Upper lobe of left lung (tissue), 6 donors: ENCODE measurements around the gene SLC5A2. TPM values are rescaled to one million over a fixed set of nuclear protein-coding genes. Genes with fewer than 3 reads are reported as not detected.
A peak's percentile ranks its signal among the peaks of the same experiment; 100 is the strongest.
"Not testable (repeated sequence)": the region's sequence is repeated elsewhere in the genome, so short reads cannot be mapped to it uniquely, and the experiment has no call there.

ENCODE experiments used
- ATAC-seq, 2 donors: fragments of 200-7000 bp; cut with Tn5 transposase; one replicate each; pipeline ENCODE4 v1.9.1; 2022; ENCODE audit warnings: mild to moderate bottlenecking in 2 of 2, moderate library complexity in 2 of 2; ENCODE audit not compliant: low FRiP score in 2 of 2
- DNase-seq, 2 donors: peaks; one replicate each; pipeline ENCODE4 v3.0.0-alpha.2; 2019 to 2020
- H3K27ac ChIP-seq, 4 donors: fragments of 200-600 bp; sonication (generic); one replicate each; pipeline ENCODE4 v1.5.1; 2016 to 2019
- H3K27me3 ChIP-seq, 4 donors: fragments of 200-600 bp; sonication (generic); one replicate each; pipeline ENCODE4 v1.5.1; 2017 to 2019
- H3K36me3 ChIP-seq, 4 donors: fragments of 200-600 bp; sonication (generic); one replicate each; pipeline ENCODE4 v1.5.1; 2016 to 2019
- H3K4me1 ChIP-seq, 4 donors: fragments of 200-600 bp; sonication (generic); one replicate each; pipeline ENCODE4 v1.5.1; 2018 to 2019
- H3K4me3 ChIP-seq, 4 donors: fragments of 200-600 bp; sonication (generic); one replicate each; pipeline ENCODE4 v1.5.1; 2017 to 2019; ENCODE audit warnings: mild to moderate bottlenecking in 2 of 4, moderate library complexity in 1 of 4
- H3K9me3 ChIP-seq, 4 donors: fragments of 200-600 bp; sonication (generic); one replicate each; pipeline ENCODE4 v1.5.1; 2018 to 2019
- CTCF ChIP-seq, 6 experiments: fragments of 450-650 bp in 4 of 6; fragments of 200-600 bp in 2 of 6; sonication (generic) in 2 of 6; IDR thresholded peaks; one replicate each; pipeline ENCODE4 v1.5.1; 2016 to 2019; ENCODE audit warnings: antibody characterized with exemption in 6 of 6
- EP300 ChIP-seq, 4 donors: sonication (generic); formaldehyde crosslinking; IDR thresholded peaks; one replicate each; pipeline ENCODE4 v1.5.1; 2017; ENCODE audit warnings: antibody characterized with exemption in 4 of 4, control low read depth in 2 of 4
- POLR2A ChIP-seq, 4 donors: fragments of 450-650 bp; IDR thresholded peaks; one replicate each; pipeline ENCODE4 v1.5.1; 2016 to 2017; ENCODE audit warnings: antibody characterized with exemption in 4 of 4, mild to moderate bottlenecking in 2 of 4
- POLR2AphosphoS5 ChIP-seq, 2 donors: sonication (generic); formaldehyde crosslinking; IDR thresholded peaks; one replicate each; pipeline ENCODE4 v1.5.1; 2017; ENCODE audit warnings: antibody characterized with exemption in 2 of 2
- WGBS, 2 donors: methylation state at CpG; one replicate each; pipeline ENCODE4 v1.1.5; 2017 to 2018; 5-methylcytosine and 5-hydroxymethylcytosine counted together
- total RNA-seq, 6 donors: library from RNA; depleted of rRNA in 4 of 6; stranded (reverse); fragments of >200 nt in 4 of 6; gene quantifications; one replicate each; pipeline versions ENCODE4 v1.1.0 to v1.2.1, GENCODE V29; 2016 to 2021
- donor health status: DM: no; HTN: no; CAD: no; lungs with moderate emphysema.
- donor health status: DM: no; HTN: yes; CAD: no; lungs with severe emphysema.

SLC5A2 gene
- total RNA-seq, 6 donors from 2014 or later, result 0.84 to 3.3 (median 1.2) TPM

- Histone ChIP-seq H3K4me1 (peaks cover 22 to 57% (median 43%) of the 10 kb centered on the region in 4 donors), H3K27ac (peak overlapping the region; percentile 6 to 78 (median 52)), H3K27me3 (no peaks in the 10 kb centered on the region), H3K36me3 (peaks cover 0 to 36% (median 16%) of the 10 kb centered on the region in 4 donors), H3K4me3 (no peak overlapping the region), H3K9me3 (no peaks in the 10 kb centered on the region)
- peak; percentile 25 to 68 for ATAC-seq
- TF ChIP-seq POLR2AphosphoS5 (IDR thresholded peaks at IDR 0.05) (no peak), EP300 (IDR thresholded peaks at IDR 0.05) (peak in 1 of 4 donors; percentile 65), POLR2A (IDR thresholded peaks at IDR 0.05) (no peak), CTCF (IDR thresholded peaks at IDR 0.05) (no peak)
- peak in 1 of 2 donors; percentile 48 for DNase-seq
These were observed 20.1 kb downstream of the SLC5A2 start for GRCh38 chr16:31502981-31503380.

GRCh38 chr16:31503555-31503954, 20.6 kb downstream of the SLC5A2 start:
- not testable (repeated sequence) for H3K27me3 ChIP-seq, H3K4me3 ChIP-seq, H3K9me3 ChIP-seq, ATAC-seq
- Histone ChIP-seq H3K27ac (peak overlapping the region; percentile 6 to 78 (median 66)), H3K4me1 (peaks cover 22 to 57% (median 44%) of the 10 kb centered on the region in 4 donors), H3K36me3 (peaks cover 0 to 30% (median 12%) of the 10 kb centered on the region in 4 donors)
- WGBS, 2 donors, result 71 to 74% methylated on average over 8 of the region's 8 CpGs
- DNase-seq, result peak in 1 of 2 donors; percentile 71

GRCh38 chr16:31504159-31504558, 21.2 kb downstream of the SLC5A2 start:
- H3K4me1 ChIP-seq, result peaks cover 22 to 61% (median 50%) of the 10 kb centered on the region in 4 donors
- 39 to 53% methylated on average over 8 of the region's 8 CpGs for WGBS, 2 donors

GRCh38 chr16:31505483-31505882, 22.6 kb downstream of the SLC5A2 start:
- no peak for DNase-seq
- ATAC-seq, result no peak
- no peak for TF ChIP-seq POLR2AphosphoS5 (IDR thresholded peaks at IDR 0.05)
- TF ChIP-seq CTCF (IDR thresholded peaks at IDR 0.05), result no peak
- no peak for TF ChIP-seq EP300 (IDR thresholded peaks at IDR 0.05)
- Histone ChIP-seq H3K27me3 (no peaks in the 10 kb centered on the region), H3K27ac (no peak overlapping the region), H3K4me3 (no peak overlapping the region), H3K4me1 (peaks cover 31 to 70% (median 57%) of the 10 kb centered on the region in 4 donors), H3K9me3 (no peaks in the 10 kb centered on the region), H3K36me3 (peaks cover 0 to 11% (median 2%) of the 10 kb centered on the region in 4 donors)
- 64 to 66% methylated on average over 4 of the region's 4 CpGs for WGBS, 2 donors

More at GRCh38 chr16:31504159-31504558, 21.2 kb downstream of the SLC5A2 start:
- Histone ChIP-seq H3K27ac (peak overlapping the region; percentile 61 to 78 (median 68)), H3K36me3 (peaks cover 0 to 24% (median 6%) of the 10 kb centered on the region in 4 donors), H3K4me3 (no peak overlapping the region), H3K27me3 (no peaks in the 10 kb centered on the region), H3K9me3 (no peaks in the 10 kb centered on the region)
- ATAC-seq (no peak), DNase-seq (no peak)
- TF ChIP-seq CTCF (IDR thresholded peaks at IDR 0.05) (no peak), POLR2AphosphoS5 (IDR thresholded peaks at IDR 0.05) (no peak), POLR2A (IDR thresholded peaks at IDR 0.05) (no peak), EP300 (IDR thresholded peaks at IDR 0.05) (no peak)

- TF ChIP-seq POLR2A (IDR thresholded peaks at IDR 0.05) (no peak), EP300 (IDR thresholded peaks at IDR 0.05) (no peak), POLR2AphosphoS5 (IDR thresholded peaks at IDR 0.05) (no peak), CTCF (IDR thresholded peaks at IDR 0.05) (no peak)
- ATAC-seq, result peak in 1 of 2 donors; percentile 7
These were observed 24.6 kb downstream of the SLC5A2 start for GRCh38 chr16:31507617-31507928.

More at GRCh38 chr16:31507617-31507928, 24.6 kb downstream of the SLC5A2 start:
- peaks cover 0 to 9% (median 2%) of the 10 kb centered on the region in 4 donors for H3K36me3 ChIP-seq
- H3K27ac ChIP-seq, result peak overlapping the region; percentile 94 to 97 (median 96)
- DNase-seq, result no peak
- WGBS, 2 donors, result 3 to 5% methylated on average over 12 of the region's 12 CpGs
- no peaks in the 10 kb centered on the region for H3K9me3 ChIP-seq
- no peaks in the 10 kb centered on the region for H3K27me3 ChIP-seq
- H3K4me1 ChIP-seq, result peaks cover 26 to 53% (median 46%) of the 10 kb centered on the region in 4 donors
- H3K4me3 ChIP-seq, result peak overlapping the region; percentile 74 to 100 (median 99)
